C4-2B (cell line): ENCODE data around the gene UBXN2A.

Experiments
- ZFX ChIP-seq: fragments of 450-650 bp; IDR thresholded peaks from 2 replicates; pipeline ENCODE4 v1.6.1; 2017
- TF ChIP-seq, protein P1 (sequence below): fragments of 450-650 bp; conservative IDR thresholded peaks from 2 replicates; pipeline ENCODE4 v1.5.1; 2017; ENCODE audit warnings: mild to moderate bottlenecking

DNA sequence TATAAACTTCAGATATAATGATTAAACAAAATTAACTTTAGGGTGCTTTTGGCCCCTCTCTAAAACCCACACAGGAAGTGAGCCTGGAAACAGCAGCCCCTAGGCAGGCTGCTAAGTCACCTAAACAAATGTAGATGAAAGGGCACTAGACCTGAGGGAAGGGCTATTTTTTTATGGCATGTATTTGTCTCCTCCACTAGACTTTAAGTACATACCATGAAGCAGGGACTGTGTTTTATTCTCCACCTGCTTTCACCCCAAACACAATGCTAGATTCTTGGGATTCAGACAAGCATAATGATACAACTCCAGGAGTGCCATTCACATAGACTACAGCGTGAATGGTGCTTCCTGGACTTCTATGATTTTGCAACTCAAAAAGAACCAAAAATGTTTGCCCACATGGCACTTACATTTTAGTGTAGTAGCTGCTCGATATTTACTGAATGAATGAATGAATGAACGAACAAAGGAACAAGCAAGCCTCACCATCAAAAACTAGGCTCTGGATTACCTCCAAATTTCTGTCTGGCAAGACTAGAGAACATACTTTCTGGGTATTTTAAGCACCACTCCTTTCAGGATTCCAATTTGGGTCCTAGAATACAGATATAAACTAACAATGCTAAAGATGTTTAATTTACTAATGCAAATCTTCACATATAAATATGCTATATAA is 23.4 kb upstream of the UBXN2A start:
- TF ChIP-seq, protein P1, sequence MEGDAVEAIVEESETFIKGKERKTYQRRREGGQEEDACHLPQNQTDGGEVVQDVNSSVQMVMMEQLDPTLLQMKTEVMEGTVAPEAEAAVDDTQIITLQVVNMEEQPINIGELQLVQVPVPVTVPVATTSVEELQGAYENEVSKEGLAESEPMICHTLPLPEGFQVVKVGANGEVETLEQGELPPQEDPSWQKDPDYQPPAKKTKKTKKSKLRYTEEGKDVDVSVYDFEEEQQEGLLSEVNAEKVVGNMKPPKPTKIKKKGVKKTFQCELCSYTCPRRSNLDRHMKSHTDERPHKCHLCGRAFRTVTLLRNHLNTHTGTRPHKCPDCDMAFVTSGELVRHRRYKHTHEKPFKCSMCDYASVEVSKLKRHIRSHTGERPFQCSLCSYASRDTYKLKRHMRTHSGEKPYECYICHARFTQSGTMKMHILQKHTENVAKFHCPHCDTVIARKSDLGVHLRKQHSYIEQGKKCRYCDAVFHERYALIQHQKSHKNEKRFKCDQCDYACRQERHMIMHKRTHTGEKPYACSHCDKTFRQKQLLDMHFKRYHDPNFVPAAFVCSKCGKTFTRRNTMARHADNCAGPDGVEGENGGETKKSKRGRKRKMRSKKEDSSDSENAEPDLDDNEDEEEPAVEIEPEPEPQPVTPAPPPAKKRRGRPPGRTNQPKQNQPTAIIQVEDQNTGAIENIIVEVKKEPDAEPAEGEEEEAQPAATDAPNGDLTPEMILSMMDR = no peak
- TF ChIP-seq ZFX = no peak
